GM19328 (cell line): Measurements from ENCODE around the gene TOM1L2.

Source experiments
- ATAC-seq: cut with Tn5 transposase; IDR thresholded peaks from one replicate; pipeline ENCODE4 v1.9.1; 2021; ENCODE audit warnings: mild to moderate bottlenecking, moderate library complexity; ENCODE audit not compliant: unreplicated experiment

Gene TOM1L2

GRCh38 chr17:17851103-17852002 lies 120.8 kb downstream of the TOM1L2 start:
- no peak for ATAC-seq

GRCh38 chr17:17849845-17850373 lies 122.3 kb downstream of the TOM1L2 start:
- no peak for ATAC-seq

GRCh38 chr17:17849147-17849820 lies 122.9 kb downstream of the TOM1L2 start:
- no peak for ATAC-seq

- no peak for ATAC-seq
Measured at GRCh38 chr17:17848311-17849082, 123.7 kb downstream of the TOM1L2 start.

- ATAC-seq = no peak
Measured at GRCh38 chr17:17847726-17848125, 124.5 kb downstream of the TOM1L2 start.

GRCh38 chr17:17847118-17847689 lies 125.0 kb downstream of the TOM1L2 start:
- no peak for ATAC-seq

GRCh38 chr17:17846645-17847044 lies 125.6 kb downstream of the TOM1L2 start:
- ATAC-seq = no peak

- no peak for ATAC-seq
Measured at GRCh38 chr17:17846003-17846402, 126.2 kb downstream of the TOM1L2 start.

- no peak for ATAC-seq
Measured at GRCh38 chr17:17845046-17845775, 127.0 kb downstream of the TOM1L2 start.

- no peak for ATAC-seq
Measured at GRCh38 chr17:17844500-17844899, 127.7 kb downstream of the TOM1L2 start.

GRCh38 chr17:17844079-17844478 lies 128.1 kb downstream of the TOM1L2 start:
- no peak for ATAC-seq

GRCh38 chr17:17843096-17843495 lies 129.1 kb downstream of the TOM1L2 start:
- no peak for ATAC-seq

- no peak for ATAC-seq
Measured at GRCh38 chr17:17842111-17842876, 129.9 kb downstream of the TOM1L2 start.

GRCh38 chr17:17841601-17842025 lies 130.6 kb downstream of the TOM1L2 start:
- ATAC-seq = no peak

- ATAC-seq = no peak
Measured at GRCh38 chr17:17840751-17841591, 131.2 kb downstream of the TOM1L2 start.

- peak; percentile 58 for ATAC-seq
Measured at GRCh38 chr17:17839791-17840707, 132.2 kb downstream of the TOM1L2 start.
